ENCODE measurements around the gene LFNG.

Gene LFNG

GRCh38 chr7:2517678-2518507, 1.7 kb upstream of the LFNG start:
- DNase-seq, result peak; percentile 75

GRCh38 chr7:2518737-2519118, 846 bp upstream of the LFNG start:
- DNase-seq, result no peak

- no peak for DNase-seq
Measured at GRCh38 chr7:2520131-2520760, 672 bp downstream of the LFNG start.

- DNase-seq, result no peak
Measured at GRCh38 chr7:2520761-2521290, 1.3 kb downstream of the LFNG start.

GRCh38 chr7:2521341-2521745, 1.8 kb downstream of the LFNG start:
- DNase-seq, result no peak

- peak; percentile 48 for DNase-seq
Measured at GRCh38 chr7:2521952-2522591, 2.5 kb downstream of the LFNG start.

GRCh38 chr7:2522780-2523433, 3.3 kb downstream of the LFNG start:
- DNase-seq, result peak; percentile 63

GRCh38 chr7:2523461-2523936, 3.9 kb downstream of the LFNG start:
- DNase-seq, result no peak

GRCh38 chr7:2523941-2524807, 4.6 kb downstream of the LFNG start:
- DNase-seq, result no peak

- no peak for DNase-seq
Measured at GRCh38 chr7:2524808-2525657, 5.5 kb downstream of the LFNG start.

- DNase-seq, result no peak
Measured at GRCh38 chr7:2525658-2526630, 6.4 kb downstream of the LFNG start.

GRCh38 chr7:2526659-2527504, 7.3 kb downstream of the LFNG start:
- no peak for DNase-seq

- DNase-seq, result peak; percentile 43
Measured at GRCh38 chr7:2527505-2528467, 8.2 kb downstream of the LFNG start.

GRCh38 chr7:2528481-2529095, 9.0 kb downstream of the LFNG start:
- no peak for DNase-seq

GRCh38 chr7:2529161-2530070, 9.8 kb downstream of the LFNG start:
- DNase-seq, result no peak
